Measurements from ENCODE around the gene SPATA13.

GRCh38 chr13:24192057-24192810 lies 31.7 kb downstream of the SPATA13 start:
- TF ChIP-seq, protein P1, sequence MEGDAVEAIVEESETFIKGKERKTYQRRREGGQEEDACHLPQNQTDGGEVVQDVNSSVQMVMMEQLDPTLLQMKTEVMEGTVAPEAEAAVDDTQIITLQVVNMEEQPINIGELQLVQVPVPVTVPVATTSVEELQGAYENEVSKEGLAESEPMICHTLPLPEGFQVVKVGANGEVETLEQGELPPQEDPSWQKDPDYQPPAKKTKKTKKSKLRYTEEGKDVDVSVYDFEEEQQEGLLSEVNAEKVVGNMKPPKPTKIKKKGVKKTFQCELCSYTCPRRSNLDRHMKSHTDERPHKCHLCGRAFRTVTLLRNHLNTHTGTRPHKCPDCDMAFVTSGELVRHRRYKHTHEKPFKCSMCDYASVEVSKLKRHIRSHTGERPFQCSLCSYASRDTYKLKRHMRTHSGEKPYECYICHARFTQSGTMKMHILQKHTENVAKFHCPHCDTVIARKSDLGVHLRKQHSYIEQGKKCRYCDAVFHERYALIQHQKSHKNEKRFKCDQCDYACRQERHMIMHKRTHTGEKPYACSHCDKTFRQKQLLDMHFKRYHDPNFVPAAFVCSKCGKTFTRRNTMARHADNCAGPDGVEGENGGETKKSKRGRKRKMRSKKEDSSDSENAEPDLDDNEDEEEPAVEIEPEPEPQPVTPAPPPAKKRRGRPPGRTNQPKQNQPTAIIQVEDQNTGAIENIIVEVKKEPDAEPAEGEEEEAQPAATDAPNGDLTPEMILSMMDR (IDR thresholded peaks at IDR 0.05) = no peak
- TF ChIP-seq POLR2A (IDR thresholded peaks at IDR 0.05) (no peak), POLR2AphosphoS5 (IDR thresholded peaks at IDR 0.05) (no peak)
